Loucy (cell line): Measurements from ENCODE around the gene TTC29.

Experiments
- EZH2phosphoT487 ChIP-seq: fragments of 200-600 bp; IDR thresholded peaks from 2 replicates; pipeline ENCODE4 v1.6.1; 2018; ENCODE audit warnings: antibody characterized with exemption, mild to moderate bottlenecking, moderate library complexity, borderline replicate concordance
- TF ChIP-seq, protein P1 (sequence below): fragments of 200-600 bp; sonication (generic); conservative IDR thresholded peaks from 2 replicates; pipeline ENCODE4 v1.5.1; 2014; ENCODE audit warnings: mild to moderate bottlenecking, antibody characterized with exemption, low read length

GRCh38 chr4:146847345-146847744 lies 98.3 kb downstream of the TTC29 start:
- TF ChIP-seq EZH2phosphoT487: no peak
- TF ChIP-seq, protein P1, sequence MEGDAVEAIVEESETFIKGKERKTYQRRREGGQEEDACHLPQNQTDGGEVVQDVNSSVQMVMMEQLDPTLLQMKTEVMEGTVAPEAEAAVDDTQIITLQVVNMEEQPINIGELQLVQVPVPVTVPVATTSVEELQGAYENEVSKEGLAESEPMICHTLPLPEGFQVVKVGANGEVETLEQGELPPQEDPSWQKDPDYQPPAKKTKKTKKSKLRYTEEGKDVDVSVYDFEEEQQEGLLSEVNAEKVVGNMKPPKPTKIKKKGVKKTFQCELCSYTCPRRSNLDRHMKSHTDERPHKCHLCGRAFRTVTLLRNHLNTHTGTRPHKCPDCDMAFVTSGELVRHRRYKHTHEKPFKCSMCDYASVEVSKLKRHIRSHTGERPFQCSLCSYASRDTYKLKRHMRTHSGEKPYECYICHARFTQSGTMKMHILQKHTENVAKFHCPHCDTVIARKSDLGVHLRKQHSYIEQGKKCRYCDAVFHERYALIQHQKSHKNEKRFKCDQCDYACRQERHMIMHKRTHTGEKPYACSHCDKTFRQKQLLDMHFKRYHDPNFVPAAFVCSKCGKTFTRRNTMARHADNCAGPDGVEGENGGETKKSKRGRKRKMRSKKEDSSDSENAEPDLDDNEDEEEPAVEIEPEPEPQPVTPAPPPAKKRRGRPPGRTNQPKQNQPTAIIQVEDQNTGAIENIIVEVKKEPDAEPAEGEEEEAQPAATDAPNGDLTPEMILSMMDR: no peak
